K562 (cell line): ENCODE data around the gene GART. TPM values are rescaled to one million over a fixed set of nuclear protein-coding genes. Genes with fewer than 3 reads are reported as not detected.
A peak's percentile ranks its signal among the peaks of the same experiment; 100 is the strongest.

Experiments used
- CEBPG ChIP-seq, 3 experiments: fragments of 200-800 bp in 1 of 3; sonication (Bioruptor generic) in 1 of 3; sonication (generic) in 1 of 3; formaldehyde crosslinking in 1 of 3; IDR thresholded peaks in 2 of 3; conservative IDR thresholded peaks in 1 of 3; 2 replicates each; pipeline versions ENCODE4 v1.6.1 to v1.8.0; 2016 to 2022; ENCODE audit warnings: missing compliant biosample characterization in 2 of 3, missing genetic modification characterization in 2 of 3, mild to moderate bottlenecking in 1 of 3, missing genetic modification reagents in 1 of 3
- DACH1 ChIP-seq: fragments of 450-650 bp; IDR thresholded peaks from 2 replicates; pipeline ENCODE4 v1.6.1; 2018; ENCODE audit not compliant: partially characterized antibody
- EHMT2 ChIP-seq: fragments of 450-650 bp; IDR thresholded peaks from 2 replicates; pipeline ENCODE4 v1.6.1; 2018; ENCODE audit warnings: antibody characterized with exemption
- FOXK1 ChIP-seq: sonication (generic); formaldehyde crosslinking; IDR thresholded peaks from 2 replicates; pipeline ENCODE4 v1.8.0; 2022; ENCODE audit warnings: missing genetic modification reagents, mild to moderate bottlenecking, borderline replicate concordance
- GATA2 ChIP-seq: sonication (generic); formaldehyde crosslinking; IDR thresholded peaks from 2 replicates; pipeline ENCODE4 v1.4.0; 2020; ENCODE audit warnings: mild to moderate bottlenecking, missing genetic modification reagents
- HDAC1 ChIP-seq, 2 experiments: fragments of 450-650 bp; IDR thresholded peaks; 2 replicates each; pipeline ENCODE4 v1.6.1; 2016 to 2017; ENCODE audit warnings: inconsistent platforms in 1 of 2, mild to moderate bottlenecking in 1 of 2, moderate library complexity in 1 of 2
- HNRNPH1 ChIP-seq: fragments of 200-400 bp; formaldehyde crosslinking; optimal IDR thresholded peaks from 2 replicates; pipeline ENCODE3; 2017; ENCODE audit warnings: low read depth, mild to moderate bottlenecking, low read length, moderate library complexity
- MAFG ChIP-seq: fragments of 450-650 bp; conservative IDR thresholded peaks from 2 replicates; pipeline ENCODE4 v1.6.1; 2016; ENCODE audit warnings: missing genetic modification characterization, missing compliant biosample characterization
- MEF2A ChIP-seq: IDR thresholded peaks from 2 replicates; pipeline ENCODE4 v1.6.1; 2011; ENCODE audit warnings: low read depth, mild to moderate bottlenecking, low read length, moderate library complexity; ENCODE audit not compliant: control insufficient read depth
- NCOR1 ChIP-seq: fragments of 450-650 bp; IDR thresholded peaks from 2 replicates; pipeline ENCODE4 v1.6.1; 2016; ENCODE audit warnings: mild to moderate bottlenecking, moderate library complexity
- OTX1 ChIP-seq: fragments of 450-650 bp; formaldehyde crosslinking; IDR thresholded peaks from 2 replicates; pipeline ENCODE4 v1.4.0; 2022; ENCODE audit warnings: mild to moderate bottlenecking
- RBM25 ChIP-seq: fragments of 200-400 bp; formaldehyde crosslinking; IDR thresholded peaks from 2 replicates; pipeline ENCODE4 v1.6.1; 2018; ENCODE audit warnings: low read length, low read depth, moderate library complexity; ENCODE audit not compliant: severe bottlenecking
- RBM34 ChIP-seq: fragments of 200-400 bp; formaldehyde crosslinking; IDR thresholded peaks from 2 replicates; pipeline ENCODE4 v1.6.1; 2018; ENCODE audit warnings: low read length, borderline replicate concordance; ENCODE audit not compliant: insufficient read depth
- SIN3A ChIP-seq, 2 experiments: fragments of 150-350 bp in 1 of 2; IDR thresholded peaks; 2 replicates each; pipeline ENCODE4 v1.6.1; 2011 to 2016; ENCODE audit warnings: borderline replicate concordance in 2 of 2, low read depth in 2 of 2, low read length in 2 of 2, mild to moderate bottlenecking in 2 of 2, moderate library complexity in 2 of 2; ENCODE audit not compliant: control insufficient read depth in 1 of 2
- SMARCB1 ChIP-seq: IDR thresholded peaks from 2 replicates; pipeline ENCODE4 v1.6.1; 2011; ENCODE audit warnings: improper control_type of control experiment, low read depth; ENCODE audit not compliant: insufficient read length
- YY1 ChIP-seq, 3 experiments: IDR thresholded peaks; 2 replicates each; pipeline ENCODE4 v1.6.1; 2011; ENCODE audit warnings: low read length in 2 of 3, mild to moderate bottlenecking in 2 of 3, moderate library complexity in 2 of 3, borderline replicate concordance in 1 of 3, control low read depth in 1 of 3, low read depth in 1 of 3; ENCODE audit not compliant: insufficient read depth in 3 of 3, insufficient replicate concordance in 2 of 3, control insufficient read depth in 1 of 3, insufficient read length in 1 of 3; ENCODE audit errors: extremely low read depth in 1 of 3
- ZBTB8A ChIP-seq: fragments of 450-650 bp; IDR thresholded peaks from 2 replicates; pipeline ENCODE4 v1.6.1; 2018; ENCODE audit warnings: mild to moderate bottlenecking, moderate library complexity; ENCODE audit not compliant: partially characterized antibody
- ZNF384 ChIP-seq: IDR thresholded peaks from 2 replicates; pipeline ENCODE4 v1.6.1; 2012; ENCODE audit warnings: low read depth, low read length, improper control_type of control experiment
- ZNF551 ChIP-seq: fragments of 250-450 bp; sonication (Bioruptor Pico); IDR thresholded peaks from 2 replicates; pipeline ENCODE4 v1.5.0; 2021; ENCODE audit warnings: mild to moderate bottlenecking, moderate library complexity
- ZNF583 ChIP-seq: fragments of 250-450 bp; sonication (Bioruptor Pico); IDR thresholded peaks from 2 replicates; pipeline ENCODE4 v1.4.0; 2020
- ZNF699 ChIP-seq: fragments of 250-450 bp; sonication (Bioruptor Pico); IDR thresholded peaks from 2 replicates; pipeline ENCODE4 v1.8.0; 2021; ENCODE audit warnings: mild to moderate bottlenecking, moderate library complexity; ENCODE audit not compliant: insufficient replicate concordance
- polyA plus RNA-seq, 8 experiments: library from polyadenylated mRNA; depleted of rRNA in 4 of 8; stranded (reverse) in 5 of 8; unstranded in 3 of 8; fragments of >200 nt; fragmentation: Nextera tagmentation in 2 of 8; fragmentation: Illumina TruSeq in 1 of 8; extraction: Ambion mirVana in 2 of 8; extraction: Trizol in 1 of 8; gene quantifications; 2 replicates each; pipeline versions ENCODE4 v1.2.1 to v1.2.3, GENCODE V29; 2011 to 2014; ENCODE audit warnings: inconsistent platforms in 1 of 8, missing spikeins in 1 of 8
- total RNA-seq, 7 experiments: library from RNA; depleted of rRNA in 6 of 7; stranded (reverse); fragments of >200 nt in 6 of 7; fragmentation: Illumina TruSeq in 2 of 7; extraction: Trizol in 2 of 7; gene quantifications; 2 replicates each; pipeline versions ENCODE4 v1.2.1 to v1.2.3, GENCODE V29; 2011 to 2021; ENCODE audit warnings: low replicate concordance in 1 of 7
- TF ChIP-seq, protein P1 (sequence below): sonication (generic); formaldehyde crosslinking; IDR thresholded peaks from 2 replicates; pipeline ENCODE4 v1.4.0; 2020; ENCODE audit warnings: mild to moderate bottlenecking, missing genetic modification reagents
- TF ChIP-seq, protein P2 (sequence below): fragments of 450-650 bp; IDR thresholded peaks from 2 replicates; pipeline ENCODE4 v1.6.1; 2016; ENCODE audit warnings: missing biosample characterization, missing genetic modification characterization

The GART gene
- total and polyA plus RNA-seq, 9 of the 15 experiments (the other 6 are each of a cell fraction or from before 2014, with no cell fraction given): 141 to 429 (median 349) TPM

DNA sequence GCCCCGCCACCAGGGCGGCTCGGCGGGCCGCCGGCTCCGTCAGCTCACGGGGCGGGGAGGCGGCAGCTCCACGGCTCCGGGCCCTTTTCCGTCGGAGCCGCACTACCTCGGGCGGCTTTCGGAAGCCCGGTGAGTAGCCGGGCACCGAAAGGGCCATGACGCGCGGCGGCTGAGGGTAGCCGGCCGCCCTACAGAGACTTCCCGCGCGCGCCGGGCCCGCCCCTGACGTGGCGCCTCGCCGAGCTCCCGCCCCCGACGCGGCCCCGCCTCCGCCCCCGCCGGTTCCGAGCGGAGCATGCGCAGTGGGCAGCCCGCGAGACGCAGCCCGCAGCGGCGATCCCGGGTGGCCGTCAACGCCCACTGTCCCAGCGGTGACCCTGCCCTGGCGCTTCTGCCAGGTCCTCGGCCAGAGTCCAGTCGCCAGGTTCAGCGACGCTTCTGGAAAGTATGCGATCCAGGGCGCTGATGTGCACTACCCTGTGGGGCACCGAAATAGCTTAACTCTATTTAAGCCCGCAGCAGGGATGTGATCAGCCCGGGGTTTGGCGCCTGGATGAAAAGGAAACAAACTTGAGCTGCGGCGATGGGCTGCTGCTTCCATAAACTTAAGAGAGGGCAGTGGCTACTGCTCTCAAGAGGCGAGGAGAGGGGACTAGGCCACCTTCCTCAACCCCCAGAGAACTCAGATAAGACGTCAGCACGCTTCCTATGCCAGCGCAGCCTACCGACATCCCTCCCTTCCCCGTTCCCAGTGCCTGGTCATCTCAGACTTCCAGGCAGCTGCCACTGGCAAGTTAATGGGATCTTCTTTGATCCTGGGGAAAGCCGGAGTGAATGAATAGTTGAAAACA, 46.8 kb upstream of the GART start, which contains the start of gene DONSON (continued):
- TF ChIP-seq SIN3A (IDR thresholded peaks at IDR 0.05; ENCODE audit: borderline replicate concordance in 2 of 2, control insufficient read depth in 1 of 2, low read depth in 2 of 2, low read length in 2 of 2) (peak; percentile 40 to 42; a peak in 2 of 4 replicates), ZBTB8A (no peak), ZNF583 (CRISPR knock-in tag) (no peak), RBM25 (no peak), HDAC1 (IDR thresholded peaks at IDR 0.05) (0 out of 4 replicates have a peak, but pooled peaks of 1 of the 2 experiments have one; percentile 48), RBM34 (no peak), EHMT2 (no peak), NCOR1 (peak; percentile 33; the same call in 1 of the 2 replicates), CEBPG (CRISPR knock-in tag; IDR thresholded peaks at IDR 0.05) (no peak), CEBPG (tag; conservative IDR thresholded peaks at IDR 0.05 in 1 of 2, IDR thresholded peaks at IDR 0.05 in 1 of 2) (no peak), ZNF384 (no peak), HNRNPH1 (no peak), SMARCB1 (peak; percentile 36), MEF2A (no peak), MAFG (no peak), GATA2 (CRISPR knock-in tag) (no peak), FOXK1 (CRISPR knock-in tag) (no peak), DACH1 (no peak), OTX1 (peak; percentile 60; the same call in 1 of the 2 replicates), YY1 (IDR thresholded peaks at IDR 0.05; ENCODE audit: borderline replicate concordance in 1 of 3, control insufficient read depth in 1 of 3, extremely low read depth in 1 of 3, insufficient read depth in 3 of 3, insufficient read length in 1 of 3, insufficient replicate concordance in 2 of 3, low read depth in 1 of 3, low read length in 2 of 3) (peak in 2 of 3 experiments; percentile 56 to 79), ZNF699 (CRISPR knock-in tag) (no peak), ZNF551 (CRISPR knock-in tag) (no peak)
- TF ChIP-seq, protein P1, sequence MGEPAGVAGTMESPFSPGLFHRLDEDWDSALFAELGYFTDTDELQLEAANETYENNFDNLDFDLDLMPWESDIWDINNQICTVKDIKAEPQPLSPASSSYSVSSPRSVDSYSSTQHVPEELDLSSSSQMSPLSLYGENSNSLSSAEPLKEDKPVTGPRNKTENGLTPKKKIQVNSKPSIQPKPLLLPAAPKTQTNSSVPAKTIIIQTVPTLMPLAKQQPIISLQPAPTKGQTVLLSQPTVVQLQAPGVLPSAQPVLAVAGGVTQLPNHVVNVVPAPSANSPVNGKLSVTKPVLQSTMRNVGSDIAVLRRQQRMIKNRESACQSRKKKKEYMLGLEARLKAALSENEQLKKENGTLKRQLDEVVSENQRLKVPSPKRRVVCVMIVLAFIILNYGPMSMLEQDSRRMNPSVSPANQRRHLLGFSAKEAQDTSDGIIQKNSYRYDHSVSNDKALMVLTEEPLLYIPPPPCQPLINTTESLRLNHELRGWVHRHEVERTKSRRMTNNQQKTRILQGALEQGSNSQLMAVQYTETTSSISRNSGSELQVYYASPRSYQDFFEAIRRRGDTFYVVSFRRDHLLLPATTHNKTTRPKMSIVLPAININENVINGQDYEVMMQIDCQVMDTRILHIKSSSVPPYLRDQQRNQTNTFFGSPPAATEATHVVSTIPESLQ: 0 out of 2 replicates have a peak, but pooled peaks have one; percentile 10
- TF ChIP-seq, protein P2, sequence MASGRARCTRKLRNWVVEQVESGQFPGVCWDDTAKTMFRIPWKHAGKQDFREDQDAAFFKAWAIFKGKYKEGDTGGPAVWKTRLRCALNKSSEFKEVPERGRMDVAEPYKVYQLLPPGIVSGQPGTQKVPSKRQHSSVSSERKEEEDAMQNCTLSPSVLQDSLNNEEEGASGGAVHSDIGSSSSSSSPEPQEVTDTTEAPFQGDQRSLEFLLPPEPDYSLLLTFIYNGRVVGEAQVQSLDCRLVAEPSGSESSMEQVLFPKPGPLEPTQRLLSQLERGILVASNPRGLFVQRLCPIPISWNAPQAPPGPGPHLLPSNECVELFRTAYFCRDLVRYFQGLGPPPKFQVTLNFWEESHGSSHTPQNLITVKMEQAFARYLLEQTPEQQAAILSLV: no peak
